GM15510 (cell line): ENCODE results near the gene KRTAP12-2.

ENCODE experiments used
- POLR2A ChIP-seq: IDR thresholded peaks from 3 replicates; pipeline ENCODE4 v1.6.1; 2011; ENCODE audit warnings: borderline replicate concordance; ENCODE audit not compliant: insufficient read length; ENCODE audit errors: extremely low read depth

The KRTAP12-2 gene

GRCh38 chr21:44628707-44629391 lies 37.9 kb downstream of the KRTAP12-2 start:
- no peak for TF ChIP-seq POLR2A

GRCh38 chr21:44626673-44627143 lies 40.0 kb downstream of the KRTAP12-2 start, which contains the start of gene KRTAP10-9:
Gene KRTAP10-9, plus strand, starts transcription at chr21:44627093. Its CDS starts 79 bp downstream, at chr21:44627172.
- no peak for TF ChIP-seq POLR2A

DNA sequence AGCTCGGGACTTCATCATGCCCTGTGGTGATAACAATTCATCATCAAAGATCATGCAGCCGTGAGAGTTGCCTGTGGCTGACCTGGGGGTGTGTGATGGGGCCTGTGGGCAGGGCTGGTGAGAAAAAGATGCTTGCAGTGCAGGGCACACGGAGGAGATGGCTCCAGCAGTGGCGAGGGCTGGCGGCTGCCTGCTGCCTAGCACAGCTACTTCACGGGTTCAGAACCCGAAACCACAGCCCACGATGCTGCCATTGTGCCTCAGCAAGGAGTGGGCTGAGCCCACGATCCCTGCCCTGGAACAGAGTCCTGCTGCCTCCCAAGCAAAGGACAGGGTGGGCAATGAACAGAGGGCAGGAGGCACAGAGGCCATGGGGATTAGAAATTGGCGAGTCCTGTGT lies 40.5 kb downstream of the KRTAP12-2 start:
- no peak for TF ChIP-seq POLR2A

GRCh38 chr21:44625756-44626155 lies 41.0 kb downstream of the KRTAP12-2 start:
- TF ChIP-seq POLR2A = no peak

- TF ChIP-seq POLR2A = no peak
Observed at GRCh38 chr21:44623575-44623974, 43.2 kb downstream of the KRTAP12-2 start.

GRCh38 chr21:44619886-44620285 lies 46.8 kb downstream of the KRTAP12-2 start:
- no peak for TF ChIP-seq POLR2A

- no peak for TF ChIP-seq POLR2A
Observed at GRCh38 chr21:44618909-44619308, 47.8 kb downstream of the KRTAP12-2 start.

- TF ChIP-seq POLR2A = no peak
Observed at GRCh38 chr21:44618504-44618903, 48.2 kb downstream of the KRTAP12-2 start.

DNA sequence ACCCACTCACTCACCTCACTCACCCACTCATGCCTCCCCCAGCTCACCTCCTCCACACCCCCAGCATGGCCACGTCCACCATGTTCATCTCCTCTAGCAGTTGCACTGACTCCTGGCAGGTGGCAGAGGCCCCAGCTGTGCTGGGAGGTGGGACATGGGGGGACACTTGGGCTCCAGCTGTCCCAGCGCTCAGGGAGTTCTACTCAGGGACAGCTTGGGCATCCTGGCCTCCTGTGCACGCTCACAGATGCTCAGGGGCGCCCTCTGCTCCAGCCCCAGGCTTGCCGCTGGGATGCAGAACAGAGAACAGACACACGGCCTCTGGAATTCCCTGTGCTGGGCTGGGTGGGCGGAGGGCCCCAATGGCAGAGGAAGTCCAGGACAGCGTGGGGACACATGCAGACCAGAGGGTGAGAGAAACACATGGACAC lies 49.6 kb downstream of the KRTAP12-2 start:
- TF ChIP-seq POLR2A = no peak

- no peak for TF ChIP-seq POLR2A
Observed at GRCh38 chr21:44616591-44616926, 50.2 kb downstream of the KRTAP12-2 start.
